ENCODE measurements around the gene RAP1B. TPM values are rescaled to one million over a fixed set of nuclear protein-coding genes. Genes with fewer than 3 reads are reported as not detected.

Gene RAP1B
- total RNA-seq, 1 donor from 2014 or later = 252 TPM

GRCh38 chr12:68587448-68587873, 23.2 kb upstream of the RAP1B start:
- no peaks in the 10 kb centered on the region for H3K27me3 ChIP-seq
- TF ChIP-seq CTCF (IDR thresholded peaks at IDR 0.05) (no peak), EZH2 (IDR thresholded peaks at IDR 0.05) (no peak), EZH2phosphoT487 (IDR thresholded peaks at IDR 0.05) (no peak)
- H3K27me3 Mint-ChIP-seq (ENCODE audit: insufficient read depth, low read depth) = no peaks in the 10 kb centered on the region
- H3K9ac ChIP-seq = no peak overlapping the region
- no peaks in the 10 kb centered on the region for H3K4me1 ChIP-seq
- H3K4me2 ChIP-seq = no peak overlapping the region
- no peaks in the 10 kb centered on the region for H3K9me3 ChIP-seq (ENCODE audit: low read depth)
- no peaks in the 10 kb centered on the region for H4K20me1 ChIP-seq (ENCODE audit: low read depth)
- no peak overlapping the region for H3K4me3 Mint-ChIP-seq
- H3K27ac ChIP-seq = no peak overlapping the region
- H3K79me2 ChIP-seq (ENCODE audit: low read depth) = no peaks in the 10 kb centered on the region
- no peaks in the 10 kb centered on the region for H3K36me3 ChIP-seq
- peaks cover 3% of the 10 kb centered on the region for H3K4me1 Mint-ChIP-seq
- no peaks in the 10 kb centered on the region for H3K36me3 Mint-ChIP-seq
- H2AFZ ChIP-seq (replicated peaks) = no peak overlapping the region
- peaks cover 8% of the 10 kb centered on the region for H3K9me3 Mint-ChIP-seq
- no peak overlapping the region for H3K4me3 ChIP-seq
- no peak overlapping the region for H3K27ac Mint-ChIP-seq
- no peaks in the 10 kb centered on the region for H3F3A ChIP-seq (ENCODE audit: low read depth)
- DNase-seq (ENCODE audit: low spot score) = no peak

GRCh38 chr12:68589194-68589593, 21.5 kb upstream of the RAP1B start:
- H3K4me1 Mint-ChIP-seq = peaks cover 3% of the 10 kb centered on the region
- Histone ChIP-seq H3K9me3 (ENCODE audit: low read depth) (peaks cover 5% of the 10 kb centered on the region), H3K27me3 (no peaks in the 10 kb centered on the region), H3K4me2 (no peak overlapping the region), H3K4me1 (no peaks in the 10 kb centered on the region), H3F3A (ENCODE audit: low read depth) (no peaks in the 10 kb centered on the region), H3K27ac (no peak overlapping the region), H2AFZ (replicated peaks) (no peak overlapping the region), H3K9ac (no peak overlapping the region), H3K36me3 (no peaks in the 10 kb centered on the region), H3K79me2 (ENCODE audit: low read depth) (no peaks in the 10 kb centered on the region), H3K4me3 (no peak overlapping the region), H4K20me1 (ENCODE audit: low read depth) (no peaks in the 10 kb centered on the region)
- peaks cover 2% of the 10 kb centered on the region for H3K36me3 Mint-ChIP-seq
- H3K27me3 Mint-ChIP-seq (ENCODE audit: insufficient read depth, low read depth) = no peaks in the 10 kb centered on the region
- peak overlapping the region; percentile 13 for H3K4me3 Mint-ChIP-seq
- TF ChIP-seq EZH2phosphoT487 (IDR thresholded peaks at IDR 0.05) (no peak), CTCF (IDR thresholded peaks at IDR 0.05) (no peak), EZH2 (IDR thresholded peaks at IDR 0.05) (no peak)
- peaks cover 15% of the 10 kb centered on the region for H3K9me3 Mint-ChIP-seq
- H3K27ac Mint-ChIP-seq = peak overlapping the region; percentile 7
- DNase-seq (ENCODE audit: low spot score) = no peak

GRCh38 chr12:68591734-68592418, 18.8 kb upstream of the RAP1B start:
- no peaks in the 10 kb centered on the region for H4K20me1 ChIP-seq (ENCODE audit: low read depth)
- H3K9me3 Mint-ChIP-seq = peaks cover 18% of the 10 kb centered on the region
- no peak overlapping the region for H3K27ac Mint-ChIP-seq

More at GRCh38 chr12:68591734-68592418, 18.8 kb upstream of the RAP1B start:
- peaks cover 2% of the 10 kb centered on the region for H3K27me3 Mint-ChIP-seq (ENCODE audit: insufficient read depth, low read depth)
- Histone ChIP-seq H3K36me3 (no peaks in the 10 kb centered on the region), H3K9me3 (ENCODE audit: low read depth) (peaks cover 5% of the 10 kb centered on the region), H3K4me1 (no peaks in the 10 kb centered on the region), H3K27ac (no peak overlapping the region), H3K4me2 (no peak overlapping the region), H3K4me3 (no peak overlapping the region), H3F3A (ENCODE audit: low read depth) (no peaks in the 10 kb centered on the region), H3K9ac (no peak overlapping the region), H3K27me3 (no peaks in the 10 kb centered on the region), H2AFZ (replicated peaks) (no peak overlapping the region), H3K79me2 (ENCODE audit: low read depth) (no peaks in the 10 kb centered on the region)
- DNase-seq (ENCODE audit: low spot score) = no peak
- no peak for TF ChIP-seq CTCF (IDR thresholded peaks at IDR 0.05)
- no peak for TF ChIP-seq EZH2 (IDR thresholded peaks at IDR 0.05)
- no peak for TF ChIP-seq EZH2phosphoT487 (IDR thresholded peaks at IDR 0.05)
- peaks cover 3% of the 10 kb centered on the region for H3K4me1 Mint-ChIP-seq
- H3K36me3 Mint-ChIP-seq = peaks cover 2% of the 10 kb centered on the region
- H3K4me3 Mint-ChIP-seq = no peak overlapping the region
